ENCODE measurements around the gene NCOA7.
"Not testable (repeated sequence)": the region's sequence is repeated elsewhere in the genome, so short reads cannot be mapped to it uniquely, and the experiment has no call there.

Gene NCOA7

DNA sequence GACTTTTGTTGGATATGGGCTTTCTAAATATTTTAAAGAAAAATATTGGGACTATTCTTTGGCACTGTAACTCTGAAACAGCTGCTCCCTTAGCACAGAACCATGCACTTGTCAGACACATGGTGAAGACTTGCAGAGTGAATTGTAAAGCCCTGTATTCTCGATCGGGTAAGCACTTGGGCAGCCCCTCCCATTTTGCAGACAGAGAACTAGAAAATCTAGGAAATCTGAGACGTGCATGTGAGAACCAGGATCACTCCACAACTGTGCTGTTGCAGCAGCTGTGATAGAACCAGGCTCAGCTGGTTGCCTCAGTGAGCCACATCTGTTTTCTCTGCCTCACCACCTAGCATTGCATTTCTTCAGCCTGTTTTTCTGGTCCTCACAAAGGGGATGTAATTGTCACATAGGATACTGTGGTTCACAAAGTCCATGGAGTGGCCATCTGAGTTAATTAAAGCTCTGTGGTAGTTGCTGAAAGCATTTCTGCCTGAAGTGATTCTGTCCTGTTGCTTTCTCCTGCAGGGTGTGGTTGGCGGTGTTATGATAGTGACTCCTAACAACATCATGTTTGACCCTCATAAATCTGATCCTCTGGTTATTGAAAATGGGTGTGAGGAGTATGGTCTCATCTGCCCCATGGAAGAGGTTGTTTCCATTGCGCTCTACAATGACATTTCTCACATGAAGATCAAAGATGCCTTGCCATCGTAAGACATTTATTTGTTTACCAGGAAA, 94.0 kb downstream of the NCOA7 start:
- no peak for DNase-seq

GRCh38 chr6:125886021-125886420, 95.3 kb downstream of the NCOA7 start:
- no peak for DNase-seq

- no peak for DNase-seq
Measured at GRCh38 chr6:125886914-125887313, 96.2 kb downstream of the NCOA7 start.

DNA sequence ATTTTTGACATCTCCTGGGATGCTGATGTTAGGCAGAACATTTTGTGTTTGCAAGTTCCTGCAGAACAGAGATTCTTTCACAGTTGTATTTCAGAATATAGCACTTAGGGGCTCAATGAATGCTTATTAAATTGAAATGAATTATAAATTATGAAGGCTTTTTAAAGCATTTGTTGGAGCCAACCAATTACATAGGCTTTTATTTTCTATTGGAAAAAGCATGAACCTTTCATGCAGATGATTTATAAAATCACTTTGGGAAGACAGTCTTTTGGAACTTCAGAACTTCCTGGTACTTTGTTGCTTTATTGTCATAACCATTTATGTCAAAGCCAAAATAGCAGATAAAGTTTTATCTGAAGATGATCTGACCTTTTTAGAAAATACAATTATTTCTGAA, 96.6 kb downstream of the NCOA7 start:
- no peak for DNase-seq

- DNase-seq: no peak
Measured at GRCh38 chr6:125888989-125889656, 98.4 kb downstream of the NCOA7 start.

GRCh38 chr6:125899726-125900182, 109.0 kb downstream of the NCOA7 start:
- DNase-seq: no peak

GRCh38 chr6:125904871-125905270, 114.1 kb downstream of the NCOA7 start:
- no peak for DNase-seq

DNA sequence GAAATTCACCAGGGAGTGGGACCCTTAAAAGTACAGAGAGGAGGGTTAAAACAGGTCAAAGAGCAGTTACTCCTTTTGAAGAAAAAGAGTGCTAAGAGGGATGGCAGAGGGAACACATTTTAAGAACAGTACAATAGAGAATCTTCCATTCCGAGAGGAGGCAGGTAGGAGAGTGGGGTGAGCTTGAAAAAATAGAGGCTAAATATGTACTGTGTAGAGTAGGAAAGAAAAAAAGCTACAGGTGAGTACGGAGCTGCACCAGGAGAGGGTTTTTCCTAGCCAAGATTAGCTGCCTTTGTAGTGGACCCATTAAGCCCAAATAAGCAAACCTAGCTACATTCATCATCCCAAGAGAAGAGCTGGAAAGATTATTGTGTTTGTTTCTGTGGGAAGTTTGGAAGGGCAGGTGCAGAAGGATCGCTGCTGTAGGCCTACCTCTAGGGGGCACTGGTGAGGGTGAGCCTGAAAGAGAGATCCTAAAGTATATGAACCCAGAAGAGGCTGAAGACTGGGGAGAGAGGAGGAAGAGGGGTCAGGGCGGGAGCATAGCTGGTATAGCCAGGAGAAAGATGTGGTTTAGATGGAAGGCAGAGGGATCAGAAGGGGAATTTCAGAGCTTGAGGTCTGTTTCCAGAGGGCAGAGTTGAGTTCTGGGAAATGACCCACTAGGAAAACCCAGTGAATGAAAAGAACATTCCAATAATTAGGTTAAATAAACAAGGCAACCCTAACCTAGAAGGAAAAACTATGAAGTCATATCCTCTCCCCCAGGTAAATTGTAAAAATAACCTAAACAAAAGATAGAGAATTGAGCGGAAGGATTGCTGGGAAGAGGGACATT, 115.6 kb downstream of the NCOA7 start:
- peak; percentile 7 for DNase-seq

GRCh38 chr6:125910527-125910926, 119.8 kb downstream of the NCOA7 start:
- no peak for DNase-seq

- DNase-seq: not testable (repeated sequence)
Measured at GRCh38 chr6:125911051-125911451, 120.3 kb downstream of the NCOA7 start.

DNA sequence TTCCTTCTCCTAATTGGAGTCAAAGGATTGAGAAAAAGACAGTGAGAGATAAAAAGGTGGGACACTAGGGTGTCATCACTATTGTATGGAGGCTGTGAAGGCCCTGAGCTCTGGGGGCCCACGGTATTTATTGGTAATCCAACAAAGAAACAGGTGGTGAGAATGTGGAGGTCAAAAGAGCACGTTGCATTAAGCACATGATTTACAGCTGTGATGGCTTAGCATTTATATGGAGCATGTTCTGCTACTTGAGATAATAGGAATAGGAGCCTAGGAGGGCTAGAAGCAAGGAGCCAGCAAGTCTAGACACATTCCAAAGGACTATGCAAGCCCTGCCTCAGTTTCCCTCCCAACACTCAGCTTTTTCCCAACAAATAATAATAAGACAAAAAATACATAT, 121.7 kb downstream of the NCOA7 start:
- not testable (repeated sequence) for DNase-seq

DNA sequence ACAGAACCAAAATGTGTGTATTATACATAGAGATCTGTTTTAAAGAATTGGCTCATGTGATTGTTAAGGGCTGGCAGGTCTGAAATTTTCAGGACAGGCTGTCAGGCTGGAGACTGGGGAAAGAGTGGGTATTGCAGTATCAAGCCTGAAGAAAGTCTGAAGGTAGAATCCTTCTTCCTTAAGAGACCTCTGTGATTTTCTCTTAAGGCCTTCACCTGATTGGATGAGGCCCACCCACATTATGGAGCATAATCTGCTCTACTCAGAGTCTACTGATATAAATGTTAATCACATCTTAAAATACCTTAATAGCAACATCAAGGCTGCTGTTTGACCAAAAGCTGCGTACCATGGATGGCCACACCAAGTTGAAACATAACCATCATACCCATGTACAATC, 122.4 kb downstream of the NCOA7 start:
- no peak for DNase-seq

GRCh38 chr6:125913864-125914351, 123.1 kb downstream of the NCOA7 start:
- no peak for DNase-seq

GRCh38 chr6:125918230-125918629, 127.5 kb downstream of the NCOA7 start:
- DNase-seq: no peak

- DNase-seq: no peak
Measured at GRCh38 chr6:125918681-125919566, 128.2 kb downstream of the NCOA7 start.

GRCh38 chr6:125919618-125920017, 128.9 kb downstream of the NCOA7 start:
- DNase-seq: no peak

- DNase-seq: no peak
Measured at GRCh38 chr6:125922322-125922860, 131.6 kb downstream of the NCOA7 start.

- no peak for DNase-seq
Measured at GRCh38 chr6:125923366-125923877, 132.7 kb downstream of the NCOA7 start.

DNA sequence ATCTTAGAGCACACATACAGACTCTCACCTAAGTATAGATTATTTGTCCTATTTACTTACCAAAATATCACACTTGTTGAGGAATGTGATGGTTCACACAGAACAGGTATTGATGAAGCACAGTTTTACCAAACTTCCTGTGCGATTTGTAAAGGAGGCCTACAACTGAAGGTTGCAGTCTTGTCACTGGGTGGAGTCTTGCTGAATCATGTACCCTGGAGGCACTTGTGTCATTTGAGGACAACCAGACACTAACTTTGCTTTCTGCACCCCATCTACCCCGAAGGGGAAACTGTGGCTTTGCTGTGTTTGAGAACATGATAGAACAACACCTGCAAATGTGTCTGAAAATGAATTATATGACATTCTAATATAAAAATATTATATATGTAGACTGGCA, 133.4 kb downstream of the NCOA7 start:
- DNase-seq: no peak

DNA sequence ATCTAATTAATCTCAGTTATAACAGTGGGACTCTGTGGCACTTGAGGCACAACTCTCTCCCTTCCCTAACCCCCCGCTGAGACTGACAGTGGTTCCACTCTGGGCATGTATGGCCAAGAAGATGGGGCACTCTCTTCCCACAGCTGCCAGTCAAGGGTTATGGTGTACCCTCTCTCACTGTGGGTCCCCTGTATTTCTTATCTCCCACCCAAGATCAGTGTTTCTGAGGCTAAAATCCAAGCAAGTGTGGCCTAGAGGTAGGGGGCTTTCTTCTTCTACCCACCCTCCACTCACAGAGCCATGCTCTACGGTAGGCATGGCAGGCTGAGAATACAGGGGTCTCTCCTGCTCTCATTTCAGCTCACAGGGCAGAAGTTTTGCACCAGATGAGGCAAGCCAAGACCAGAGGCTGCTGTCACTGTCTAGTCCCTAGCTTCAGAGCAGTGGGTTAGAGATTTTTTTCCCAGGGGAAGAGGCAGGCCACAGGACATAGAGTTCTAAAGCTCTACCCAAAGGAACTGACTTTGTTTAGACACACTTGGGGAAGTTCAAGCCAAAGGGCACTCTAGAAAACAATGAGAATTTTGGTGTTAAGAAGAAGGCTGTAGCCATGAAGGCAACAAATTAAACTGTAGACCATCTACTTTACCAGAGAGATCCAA, 134.1 kb downstream of the NCOA7 start:
- DNase-seq: no peak

GRCh38 chr6:125926711-125927110, 136.0 kb downstream of the NCOA7 start:
- DNase-seq: no peak
